ENCODE data around the gene PRPH.
"Not testable (repeated sequence)": the region's sequence is repeated elsewhere in the genome, so short reads cannot be mapped to it uniquely, and the experiment has no call there.

PRPH gene

GRCh38 chr12:49305762-49306510, 11.0 kb downstream of the PRPH start:
- no peak overlapping the region for H3K4me3 ChIP-seq (replicated peaks; ENCODE audit: low read depth, low read length)
- DNase-seq (ENCODE audit: low read depth) = no peak
- TF ChIP-seq CTCF (IDR thresholded peaks at IDR 0.05; ENCODE audit: low read length, missing control alignments) = no peak

DNA sequence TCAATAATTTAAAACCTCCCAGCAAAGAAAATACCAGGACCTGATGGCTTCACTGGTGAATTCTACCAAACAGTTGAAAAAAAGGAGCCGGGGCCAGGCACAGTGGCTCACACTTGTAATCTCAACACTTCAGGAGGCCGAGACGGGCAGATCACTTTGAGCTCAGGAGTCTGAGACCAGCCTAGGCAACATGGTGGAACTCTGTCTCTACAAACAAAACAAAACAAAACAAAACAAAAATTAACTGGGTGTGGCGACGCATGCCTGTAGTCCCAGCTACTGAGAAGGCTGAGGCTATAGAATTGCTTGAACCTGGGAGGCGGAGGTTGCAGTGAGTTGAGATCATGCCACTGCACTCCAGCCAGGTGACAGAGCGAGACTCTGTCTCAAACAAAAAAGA, 14.4 kb downstream of the PRPH start:
- TF ChIP-seq CTCF (IDR thresholded peaks at IDR 0.05; ENCODE audit: low read length, missing control alignments) = no peak
- no peak overlapping the region for H3K4me3 ChIP-seq (replicated peaks; ENCODE audit: low read depth, low read length)
- no peak for DNase-seq (ENCODE audit: low read depth)

GRCh38 chr12:49310451-49311000, 15.6 kb downstream of the PRPH start:
- DNase-seq (ENCODE audit: low read depth); H3K4me3 ChIP-seq (replicated peaks; ENCODE audit: low read depth, low read length): not testable (repeated sequence)

DNA sequence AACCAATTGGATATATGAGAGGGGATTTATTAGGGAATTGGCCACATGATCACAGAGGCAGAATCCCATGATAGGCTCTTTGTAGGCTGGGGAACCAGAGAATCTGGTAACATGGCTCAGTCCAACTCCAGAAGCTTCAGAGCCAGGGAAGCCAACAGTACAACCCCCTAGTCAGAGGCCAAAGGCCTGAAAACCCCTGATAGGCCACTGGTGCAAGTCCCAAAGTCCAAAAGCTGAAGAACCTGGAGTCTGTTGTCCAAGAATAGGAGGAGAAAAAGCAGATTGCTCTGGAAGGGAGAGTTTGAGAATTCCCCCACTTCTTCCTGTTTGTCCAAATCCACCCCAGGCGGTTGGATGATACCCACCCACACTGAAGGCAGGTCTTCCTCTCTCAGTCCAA, 19.9 kb downstream of the PRPH start:
- no peak for TF ChIP-seq CTCF (IDR thresholded peaks at IDR 0.05; ENCODE audit: low read length, missing control alignments)
- H3K4me3 ChIP-seq (replicated peaks; ENCODE audit: low read depth, low read length) = no peak overlapping the region

DNA sequence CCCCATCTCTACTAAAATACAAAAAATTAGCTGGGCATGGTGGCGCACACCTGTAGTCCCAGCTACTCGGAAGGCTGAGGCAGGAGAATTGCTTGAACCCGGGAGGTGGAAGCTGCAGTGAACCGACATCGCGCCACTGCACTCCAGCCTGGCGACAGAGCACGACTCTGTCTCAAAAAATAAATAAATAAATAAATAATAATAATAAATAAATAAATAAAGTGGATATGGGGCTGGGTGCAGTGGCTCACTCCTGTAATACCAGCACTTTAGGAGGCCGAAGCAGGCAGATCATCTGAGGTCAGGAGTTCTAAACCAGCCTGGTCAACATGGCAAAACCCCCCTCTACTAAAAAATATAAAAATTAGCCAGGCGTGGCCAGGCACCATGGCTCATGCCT, 22.2 kb downstream of the PRPH start:
- not testable (repeated sequence) for DNase-seq (ENCODE audit: low read depth); H3K4me3 ChIP-seq (replicated peaks; ENCODE audit: low read depth, low read length)

More for the DNA sequence above, 19.9 kb downstream of the PRPH start:
- no peak for DNase-seq (ENCODE audit: low read depth)

DNA sequence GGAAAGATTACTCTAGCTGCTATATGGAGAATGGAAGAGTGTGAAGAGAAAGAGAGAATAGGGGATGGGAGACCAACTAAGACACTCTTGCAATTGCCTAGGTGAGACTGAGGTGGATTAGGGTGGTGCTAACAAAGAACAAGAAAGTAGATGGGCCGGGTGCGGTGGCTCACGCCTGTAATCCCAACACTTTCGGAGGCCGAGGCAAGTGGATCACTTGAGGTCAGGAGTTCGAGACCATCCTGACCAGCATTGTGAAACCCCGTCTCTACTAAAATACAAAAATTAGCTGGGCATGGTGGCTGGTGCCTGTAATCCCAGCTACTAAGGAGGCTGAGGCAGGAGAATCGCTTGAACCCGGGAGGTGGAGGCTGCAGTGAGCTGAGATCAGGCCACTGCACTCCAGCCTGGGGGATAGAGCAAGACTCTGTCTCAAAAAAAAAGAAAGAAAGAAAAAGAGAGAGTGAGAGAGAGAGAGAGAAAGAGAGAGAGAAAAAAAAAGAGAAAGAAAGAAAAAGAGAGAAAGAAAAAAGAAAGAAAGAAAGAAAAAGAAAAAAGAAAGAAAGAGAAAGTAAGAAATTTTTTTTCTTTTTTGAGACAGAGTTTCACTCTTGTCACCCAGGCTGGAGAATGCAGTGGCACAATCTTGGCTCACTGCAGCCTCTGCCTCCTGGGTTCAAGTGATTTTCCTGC, 25.6 kb downstream of the PRPH start:
- H3K4me3 ChIP-seq (replicated peaks; ENCODE audit: low read depth, low read length); DNase-seq (ENCODE audit: low read depth): not testable (repeated sequence)

DNA sequence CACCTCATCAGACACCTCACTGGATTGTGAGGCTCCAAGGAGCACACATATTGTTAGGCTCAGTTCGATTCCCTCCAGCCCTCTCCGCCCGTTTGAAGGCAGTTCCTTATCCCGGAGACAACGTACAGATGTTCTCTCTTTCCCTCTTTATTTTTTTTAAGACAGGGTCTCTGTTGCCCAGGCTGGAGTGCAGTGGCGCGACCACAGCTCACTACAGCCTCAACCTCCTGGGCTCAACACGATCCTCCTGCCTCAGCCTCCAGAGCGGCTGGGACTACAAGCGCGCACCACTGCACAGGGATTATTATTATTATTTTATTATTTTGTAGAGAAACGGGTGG, 27.4 kb downstream of the PRPH start:
- DNase-seq (ENCODE audit: low read depth) = no peak
- TF ChIP-seq CTCF (IDR thresholded peaks at IDR 0.05; ENCODE audit: low read length, missing control alignments) = no peak

DNA sequence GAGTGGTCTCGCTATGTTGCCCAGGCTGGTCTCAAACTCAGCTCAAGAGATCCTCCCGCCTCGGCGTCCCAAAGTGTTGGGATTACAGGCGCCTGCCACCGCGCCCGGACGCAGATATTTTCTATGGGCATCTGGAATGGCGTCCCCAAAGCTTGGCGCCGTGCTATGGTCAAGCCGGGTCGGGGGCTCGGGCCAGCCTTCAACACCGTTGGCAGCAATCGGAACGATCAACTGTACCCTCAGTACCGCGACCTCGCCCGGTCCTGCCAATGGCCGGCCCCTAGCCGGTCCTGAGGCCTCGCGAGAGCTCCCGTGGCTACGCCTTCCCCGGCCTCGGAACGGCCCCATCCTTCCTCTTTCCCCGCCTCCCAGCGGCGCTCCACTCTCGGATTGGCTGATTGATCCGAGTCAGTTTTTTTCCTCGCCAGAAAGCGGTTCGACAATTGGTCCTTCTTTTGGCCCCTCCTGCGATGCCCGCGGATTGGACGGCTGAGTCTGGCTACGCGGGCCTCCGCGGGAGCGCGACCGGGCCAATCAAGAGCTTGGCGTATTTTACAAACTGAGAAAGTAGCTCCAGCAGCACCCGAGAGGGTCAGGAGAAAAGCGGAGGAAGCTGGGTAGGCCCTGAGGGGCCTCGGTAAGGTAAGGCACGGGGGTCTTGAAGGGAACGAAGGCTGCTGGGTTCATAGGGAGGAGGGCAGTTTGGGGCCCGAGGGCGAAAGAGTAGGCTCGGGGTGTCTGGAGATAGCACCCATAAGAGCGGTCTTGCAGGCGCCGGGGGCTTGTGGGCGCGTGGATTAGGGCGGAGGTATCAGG, 28.0 kb downstream of the PRPH start, which contains the start of gene TROAP:
TSS of gene TROAP (plus strand) at position 548 of the 816 bp plus-strand sequence. CDS start 354 bp downstream, outside the sequence.
- TF ChIP-seq CTCF (IDR thresholded peaks at IDR 0.05; ENCODE audit: low read length, missing control alignments) = no peak
- DNase-seq (ENCODE audit: low read depth) = peak; percentile 99

More for the DNA sequence above, 27.4 kb downstream of the PRPH start:
- peak overlapping the region; percentile 78 for H3K4me3 ChIP-seq (replicated peaks; ENCODE audit: low read depth, low read length)

More for the DNA sequence above, 28.0 kb downstream of the PRPH start, which contains the start of gene TROAP:
- H3K4me3 ChIP-seq (replicated peaks; ENCODE audit: low read depth, low read length) = peak within 1 kb of the TSS; percentile 78

All from fibroblast of pulmonary artery (primary cell).